ENCODE results near the gene HELZ. TPM values are rescaled to one million over a fixed set of nuclear protein-coding genes. Genes with fewer than 3 reads are reported as not detected.

HELZ gene
- total RNA-seq, 4 donors from 2014 or later = 21.0 to 47.0 (median 38.9) TPM

DNA sequence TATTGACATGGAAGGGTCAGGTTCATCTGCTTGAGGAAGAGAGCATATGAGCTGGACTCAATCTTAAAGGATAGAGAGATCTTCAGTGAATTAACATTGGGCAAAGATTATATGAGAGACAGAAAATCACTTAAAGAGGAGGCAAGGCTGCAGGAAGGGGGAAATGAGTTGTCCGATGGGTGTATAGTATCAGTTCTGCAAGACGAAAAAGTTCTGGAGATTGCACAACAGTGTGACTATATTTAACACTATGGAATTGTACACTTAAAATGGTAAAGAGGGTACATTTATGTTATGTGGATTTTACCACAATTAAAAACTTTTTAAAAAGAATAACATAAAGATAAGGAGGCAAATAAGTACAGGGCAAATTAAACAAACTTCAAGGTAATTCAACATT is 80.7 kb downstream of the HELZ start:
- no peak overlapping the region for H3K4me3 ChIP-seq
- H3K27me3 ChIP-seq = no peaks in the 10 kb centered on the region
- peaks cover 8 to 10% of the 10 kb centered on the region in 2 donors for H3K4me1 ChIP-seq
- no peak for ATAC-seq
- no peak for DNase-seq
- H3K36me3 ChIP-seq = peaks cover 0 to 55% of the 10 kb centered on the region in 2 donors
- intact Hi-C loops (cut with DNase I; ENCODE audit: low total_unique reads) (no loop called here), in situ Hi-C loops (cut with MboI; ENCODE audit: low sequenced_read_pairs in 4 of 4) (loop anchor here in 1 of 4 donors (25.0 kb wide), 1 partner anchor 452 kb away; no protein-coding TSS in a partner anchor)
- no peak for TF ChIP-seq POLR2A (IDR thresholded peaks at IDR 0.05)
- TF ChIP-seq, protein P1, sequence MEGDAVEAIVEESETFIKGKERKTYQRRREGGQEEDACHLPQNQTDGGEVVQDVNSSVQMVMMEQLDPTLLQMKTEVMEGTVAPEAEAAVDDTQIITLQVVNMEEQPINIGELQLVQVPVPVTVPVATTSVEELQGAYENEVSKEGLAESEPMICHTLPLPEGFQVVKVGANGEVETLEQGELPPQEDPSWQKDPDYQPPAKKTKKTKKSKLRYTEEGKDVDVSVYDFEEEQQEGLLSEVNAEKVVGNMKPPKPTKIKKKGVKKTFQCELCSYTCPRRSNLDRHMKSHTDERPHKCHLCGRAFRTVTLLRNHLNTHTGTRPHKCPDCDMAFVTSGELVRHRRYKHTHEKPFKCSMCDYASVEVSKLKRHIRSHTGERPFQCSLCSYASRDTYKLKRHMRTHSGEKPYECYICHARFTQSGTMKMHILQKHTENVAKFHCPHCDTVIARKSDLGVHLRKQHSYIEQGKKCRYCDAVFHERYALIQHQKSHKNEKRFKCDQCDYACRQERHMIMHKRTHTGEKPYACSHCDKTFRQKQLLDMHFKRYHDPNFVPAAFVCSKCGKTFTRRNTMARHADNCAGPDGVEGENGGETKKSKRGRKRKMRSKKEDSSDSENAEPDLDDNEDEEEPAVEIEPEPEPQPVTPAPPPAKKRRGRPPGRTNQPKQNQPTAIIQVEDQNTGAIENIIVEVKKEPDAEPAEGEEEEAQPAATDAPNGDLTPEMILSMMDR (IDR thresholded peaks at IDR 0.05 in 4 of 5, conservative IDR thresholded peaks at IDR 0.05 in 1 of 5) = no peak
- no peaks in the 10 kb centered on the region for H3K9me3 ChIP-seq
- peak overlapping the region in 2 of 4 donors; percentile 40 to 45 for H3K27ac ChIP-seq

DNA sequence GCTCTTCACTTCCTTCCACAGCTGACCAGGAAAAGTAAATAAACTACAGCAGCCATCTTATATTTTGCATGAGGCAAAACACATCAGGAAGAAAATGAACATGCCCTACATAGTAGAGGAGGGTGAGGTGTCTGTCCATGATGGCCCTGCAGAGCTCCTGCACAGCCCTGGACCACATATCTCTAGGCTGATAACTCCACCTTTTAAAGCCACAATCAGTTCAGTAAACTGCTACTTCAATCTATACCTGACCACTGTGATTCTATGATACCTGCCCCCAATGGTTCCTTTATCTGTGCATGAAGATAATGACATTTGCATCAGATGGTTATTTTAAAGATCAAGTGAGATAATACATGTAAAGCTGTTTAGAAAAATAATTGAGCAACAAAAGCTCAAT is 82.2 kb downstream of the HELZ start:
- in situ Hi-C loops (cut with MboI; ENCODE audit: low sequenced_read_pairs in 4 of 4) (loop anchor here in 1 of 4 donors (25.0 kb wide), 1 partner anchor 450 kb away; no protein-coding TSS in a partner anchor), intact Hi-C loops (cut with DNase I; ENCODE audit: low total_unique reads) (no loop called here)
- Histone ChIP-seq H3K4me3 (no peak overlapping the region), H3K27me3 (no peaks in the 10 kb centered on the region), H3K36me3 (peaks cover 0 to 55% of the 10 kb centered on the region in 2 donors), H3K4me1 (peaks cover 8 to 10% of the 10 kb centered on the region in 2 donors), H3K9me3 (no peaks in the 10 kb centered on the region), H3K27ac (no peak overlapping the region)
- TF ChIP-seq, protein P1 (IDR thresholded peaks at IDR 0.05 in 4 of 5, conservative IDR thresholded peaks at IDR 0.05 in 1 of 5) = no peak
- TF ChIP-seq POLR2A (IDR thresholded peaks at IDR 0.05) = no peak
- DNase-seq (no peak), ATAC-seq (no peak)

GRCh38 chr17:67161573-67161972 is 83.4 kb downstream of the HELZ start:
- Histone ChIP-seq H3K27me3 (no peaks in the 10 kb centered on the region), H3K36me3 (peaks cover 0 to 46% of the 10 kb centered on the region in 2 donors), H3K9me3 (no peaks in the 10 kb centered on the region), H3K4me1 (peaks cover 8 to 10% of the 10 kb centered on the region in 2 donors), H3K4me3 (no peak overlapping the region), H3K27ac (no peak overlapping the region)
- in situ Hi-C loops (cut with MboI; ENCODE audit: low sequenced_read_pairs in 4 of 4) = loop anchor here in 1 of 4 donors (25.0 kb wide), 1 partner anchor 449 kb away; no protein-coding TSS in a partner anchor
- ATAC-seq (peak in 1 of 2 donors; percentile 47), DNase-seq (no peak)
- TF ChIP-seq, protein P1 (IDR thresholded peaks at IDR 0.05 in 4 of 5, conservative IDR thresholded peaks at IDR 0.05 in 1 of 5) = no peak
- no peak for TF ChIP-seq POLR2A (IDR thresholded peaks at IDR 0.05)
- intact Hi-C loops (cut with DNase I; ENCODE audit: low total_unique reads) = no loop called here

GRCh38 chr17:67160791-67161190 is 84.2 kb downstream of the HELZ start:
- no peak for DNase-seq
- intact Hi-C loops (cut with DNase I; ENCODE audit: low total_unique reads) (no loop called here), in situ Hi-C loops (cut with MboI; ENCODE audit: low sequenced_read_pairs in 4 of 4) (loop anchor here in 1 of 4 donors (25.0 kb wide), 1 partner anchor 448 kb away; no protein-coding TSS in a partner anchor)
- H3K4me1 ChIP-seq = peaks cover 8 to 10% of the 10 kb centered on the region in 2 donors
- H3K27me3 ChIP-seq = no peaks in the 10 kb centered on the region
- no peak for ATAC-seq
- peaks cover 0 to 38% of the 10 kb centered on the region in 2 donors for H3K36me3 ChIP-seq
- no peaks in the 10 kb centered on the region for H3K9me3 ChIP-seq
- no peak overlapping the region for H3K27ac ChIP-seq
- TF ChIP-seq, protein P1 (IDR thresholded peaks at IDR 0.05 in 4 of 5, conservative IDR thresholded peaks at IDR 0.05 in 1 of 5) = no peak
- TF ChIP-seq POLR2A (IDR thresholded peaks at IDR 0.05) = no peak
- no peak overlapping the region for H3K4me3 ChIP-seq

Data from gastrocnemius medialis (tissue), 4 donors.